ENCODE results near the gene DCUN1D4.

GRCh38 chr4:51923343-51923742, 80.4 kb downstream of the DCUN1D4 start:
- TF ChIP-seq, protein P1, sequence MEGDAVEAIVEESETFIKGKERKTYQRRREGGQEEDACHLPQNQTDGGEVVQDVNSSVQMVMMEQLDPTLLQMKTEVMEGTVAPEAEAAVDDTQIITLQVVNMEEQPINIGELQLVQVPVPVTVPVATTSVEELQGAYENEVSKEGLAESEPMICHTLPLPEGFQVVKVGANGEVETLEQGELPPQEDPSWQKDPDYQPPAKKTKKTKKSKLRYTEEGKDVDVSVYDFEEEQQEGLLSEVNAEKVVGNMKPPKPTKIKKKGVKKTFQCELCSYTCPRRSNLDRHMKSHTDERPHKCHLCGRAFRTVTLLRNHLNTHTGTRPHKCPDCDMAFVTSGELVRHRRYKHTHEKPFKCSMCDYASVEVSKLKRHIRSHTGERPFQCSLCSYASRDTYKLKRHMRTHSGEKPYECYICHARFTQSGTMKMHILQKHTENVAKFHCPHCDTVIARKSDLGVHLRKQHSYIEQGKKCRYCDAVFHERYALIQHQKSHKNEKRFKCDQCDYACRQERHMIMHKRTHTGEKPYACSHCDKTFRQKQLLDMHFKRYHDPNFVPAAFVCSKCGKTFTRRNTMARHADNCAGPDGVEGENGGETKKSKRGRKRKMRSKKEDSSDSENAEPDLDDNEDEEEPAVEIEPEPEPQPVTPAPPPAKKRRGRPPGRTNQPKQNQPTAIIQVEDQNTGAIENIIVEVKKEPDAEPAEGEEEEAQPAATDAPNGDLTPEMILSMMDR (IDR thresholded peaks at IDR 0.05; ENCODE audit: insufficient read depth, low read length, poor library complexity, severe bottlenecking), result no peak
- no peak for TF ChIP-seq EZH2phosphoT487 (conservative IDR thresholded peaks at IDR 0.05; ENCODE audit: low read length)

Data from SU-DHL-6 (cell line).